Upper lobe of left lung (tissue), 4 donors: Measurements from ENCODE around the gene ST3GAL5.

Source experiments
- EP300 ChIP-seq, 4 donors: sonication (generic); formaldehyde crosslinking; IDR thresholded peaks; one replicate each; pipeline ENCODE4 v1.5.1; 2017; ENCODE audit warnings: antibody characterized with exemption in 4 of 4, control low read depth in 2 of 4
- POLR2A ChIP-seq, 4 donors: fragments of 450-650 bp; IDR thresholded peaks; one replicate each; pipeline ENCODE4 v1.5.1; 2016 to 2017; ENCODE audit warnings: antibody characterized with exemption in 4 of 4, mild to moderate bottlenecking in 2 of 4
- TF ChIP-seq, protein P1 (sequence below), 6 experiments: fragments of 450-650 bp in 4 of 6; fragments of 200-600 bp in 2 of 6; sonication (generic) in 2 of 6; IDR thresholded peaks; one replicate each; pipeline ENCODE4 v1.5.1; 2016 to 2019; ENCODE audit warnings: antibody characterized with exemption in 6 of 6

DNA sequence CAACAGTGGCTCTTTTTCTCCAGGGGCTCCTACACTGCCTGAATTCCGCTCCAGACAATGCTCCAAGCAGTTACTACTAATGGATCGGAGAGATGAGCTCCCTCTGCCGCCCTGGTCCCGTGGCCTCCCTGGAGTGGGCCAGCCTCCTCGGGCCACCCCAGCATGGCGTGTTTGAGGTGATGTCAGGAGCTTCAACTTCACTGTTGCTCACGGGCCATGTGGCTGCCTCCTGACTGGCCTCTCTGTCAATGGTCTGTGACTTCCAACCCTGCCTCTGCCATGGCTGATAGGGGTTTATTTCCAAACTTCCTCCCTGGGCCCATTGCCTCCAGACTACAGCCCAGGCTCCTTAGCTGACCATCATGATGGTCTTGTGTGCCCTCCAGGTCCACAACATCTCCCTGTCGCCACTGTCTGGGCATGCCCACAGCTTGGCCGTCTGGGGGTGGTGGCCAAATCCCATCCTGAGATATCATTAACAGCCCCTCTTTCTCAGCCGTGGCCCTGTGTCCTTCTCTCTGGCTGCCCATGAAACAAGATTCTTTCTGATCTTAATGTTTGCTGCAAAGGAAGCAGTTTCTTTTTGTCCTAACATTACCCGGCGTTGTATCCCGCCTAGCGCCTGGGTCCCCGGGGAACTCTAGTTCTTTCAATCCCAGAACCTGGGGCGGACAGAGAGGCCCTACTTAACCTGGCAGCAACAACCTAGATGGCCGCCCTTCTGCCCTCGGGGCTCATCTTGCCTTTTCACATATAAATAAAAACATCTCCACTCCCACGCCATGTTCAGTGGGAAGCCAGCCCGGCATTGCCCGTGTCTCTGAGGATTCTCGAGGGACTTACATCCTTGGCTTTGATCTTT, 96.9 kb downstream of the ST3GAL5 start:
- TF ChIP-seq EP300 (IDR thresholded peaks at IDR 0.05) (no peak), POLR2A (IDR thresholded peaks at IDR 0.05) (no peak)
- TF ChIP-seq, protein P1, sequence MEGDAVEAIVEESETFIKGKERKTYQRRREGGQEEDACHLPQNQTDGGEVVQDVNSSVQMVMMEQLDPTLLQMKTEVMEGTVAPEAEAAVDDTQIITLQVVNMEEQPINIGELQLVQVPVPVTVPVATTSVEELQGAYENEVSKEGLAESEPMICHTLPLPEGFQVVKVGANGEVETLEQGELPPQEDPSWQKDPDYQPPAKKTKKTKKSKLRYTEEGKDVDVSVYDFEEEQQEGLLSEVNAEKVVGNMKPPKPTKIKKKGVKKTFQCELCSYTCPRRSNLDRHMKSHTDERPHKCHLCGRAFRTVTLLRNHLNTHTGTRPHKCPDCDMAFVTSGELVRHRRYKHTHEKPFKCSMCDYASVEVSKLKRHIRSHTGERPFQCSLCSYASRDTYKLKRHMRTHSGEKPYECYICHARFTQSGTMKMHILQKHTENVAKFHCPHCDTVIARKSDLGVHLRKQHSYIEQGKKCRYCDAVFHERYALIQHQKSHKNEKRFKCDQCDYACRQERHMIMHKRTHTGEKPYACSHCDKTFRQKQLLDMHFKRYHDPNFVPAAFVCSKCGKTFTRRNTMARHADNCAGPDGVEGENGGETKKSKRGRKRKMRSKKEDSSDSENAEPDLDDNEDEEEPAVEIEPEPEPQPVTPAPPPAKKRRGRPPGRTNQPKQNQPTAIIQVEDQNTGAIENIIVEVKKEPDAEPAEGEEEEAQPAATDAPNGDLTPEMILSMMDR (IDR thresholded peaks at IDR 0.05): no peak
